HL-60 (cell line): ENCODE measurements around the gene LRP1B.

Experiments
- DNase-seq, 2 experiments: peaks; one replicate each; pipeline ENCODE4 v3.0.0-alpha.2; 2010 to 2020; ENCODE audit warnings: low read depth in 1 of 2, low spot score in 1 of 2
- H3K27ac ChIP-seq: fragments of 250-450 bp; sonication (Bioruptor Pico); replicated peaks from 2 replicates; pipeline ENCODE4 v1.5.1; 2020; ENCODE audit warnings: mild to moderate bottlenecking, moderate library complexity
- H3K27me3 ChIP-seq: fragments of 250-450 bp; sonication (Bioruptor Pico); 2 replicates; pipeline ENCODE4 v1.5.1; 2021; ENCODE audit warnings: mild to moderate bottlenecking, moderate library complexity; ENCODE audit not compliant: insufficient read depth, poor library complexity, severe bottlenecking
- H3K4me3 ChIP-seq: replicated peaks from 2 replicates; pipeline ENCODE4 v1.5.1; 2011; ENCODE audit warnings: mild to moderate bottlenecking, control low read depth, low read length; ENCODE audit not compliant: insufficient read depth
- CTCF ChIP-seq: IDR thresholded peaks from one replicate; pipeline ENCODE4 v1.5.1; 2011; ENCODE audit warnings: low read length, control low read depth, inconsistent platforms; ENCODE audit not compliant: insufficient read depth
- GABPA ChIP-seq: IDR thresholded peaks from 2 replicates; pipeline ENCODE4 v1.6.1; 2012; ENCODE audit warnings: low read depth
- POLR2AphosphoS5 ChIP-seq: IDR thresholded peaks from 2 replicates; pipeline ENCODE4 v1.6.1; 2012; ENCODE audit warnings: low read depth
- SPI1 ChIP-seq: IDR thresholded peaks from 2 replicates; pipeline ENCODE4 v1.6.1; 2012; ENCODE audit warnings: low read depth, mild to moderate bottlenecking, borderline replicate concordance
- TF ChIP-seq, protein P1 (sequence below): IDR thresholded peaks from 2 replicates; pipeline ENCODE4 v1.6.1; 2012; ENCODE audit warnings: low read depth; ENCODE audit not compliant: insufficient replicate concordance

LRP1B gene

GRCh38 chr2:142031656-142032055 lies 99.2 kb downstream of the LRP1B start:
- Histone ChIP-seq H3K27me3 (no peaks in the 10 kb centered on the region), H3K4me3 (no peak overlapping the region), H3K27ac (no peak overlapping the region)
- DNase-seq = no peak
- TF ChIP-seq GABPA = no peak
- TF ChIP-seq, protein P1, sequence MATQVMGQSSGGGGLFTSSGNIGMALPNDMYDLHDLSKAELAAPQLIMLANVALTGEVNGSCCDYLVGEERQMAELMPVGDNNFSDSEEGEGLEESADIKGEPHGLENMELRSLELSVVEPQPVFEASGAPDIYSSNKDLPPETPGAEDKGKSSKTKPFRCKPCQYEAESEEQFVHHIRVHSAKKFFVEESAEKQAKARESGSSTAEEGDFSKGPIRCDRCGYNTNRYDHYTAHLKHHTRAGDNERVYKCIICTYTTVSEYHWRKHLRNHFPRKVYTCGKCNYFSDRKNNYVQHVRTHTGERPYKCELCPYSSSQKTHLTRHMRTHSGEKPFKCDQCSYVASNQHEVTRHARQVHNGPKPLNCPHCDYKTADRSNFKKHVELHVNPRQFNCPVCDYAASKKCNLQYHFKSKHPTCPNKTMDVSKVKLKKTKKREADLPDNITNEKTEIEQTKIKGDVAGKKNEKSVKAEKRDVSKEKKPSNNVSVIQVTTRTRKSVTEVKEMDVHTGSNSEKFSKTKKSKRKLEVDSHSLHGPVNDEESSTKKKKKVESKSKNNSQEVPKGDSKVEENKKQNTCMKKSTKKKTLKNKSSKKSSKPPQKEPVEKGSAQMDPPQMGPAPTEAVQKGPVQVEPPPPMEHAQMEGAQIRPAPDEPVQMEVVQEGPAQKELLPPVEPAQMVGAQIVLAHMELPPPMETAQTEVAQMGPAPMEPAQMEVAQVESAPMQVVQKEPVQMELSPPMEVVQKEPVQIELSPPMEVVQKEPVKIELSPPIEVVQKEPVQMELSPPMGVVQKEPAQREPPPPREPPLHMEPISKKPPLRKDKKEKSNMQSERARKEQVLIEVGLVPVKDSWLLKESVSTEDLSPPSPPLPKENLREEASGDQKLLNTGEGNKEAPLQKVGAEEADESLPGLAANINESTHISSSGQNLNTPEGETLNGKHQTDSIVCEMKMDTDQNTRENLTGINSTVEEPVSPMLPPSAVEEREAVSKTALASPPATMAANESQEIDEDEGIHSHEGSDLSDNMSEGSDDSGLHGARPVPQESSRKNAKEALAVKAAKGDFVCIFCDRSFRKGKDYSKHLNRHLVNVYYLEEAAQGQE = no peak
- TF ChIP-seq POLR2AphosphoS5 = no peak
- no peak for TF ChIP-seq SPI1
- no peak for TF ChIP-seq CTCF

DNA sequence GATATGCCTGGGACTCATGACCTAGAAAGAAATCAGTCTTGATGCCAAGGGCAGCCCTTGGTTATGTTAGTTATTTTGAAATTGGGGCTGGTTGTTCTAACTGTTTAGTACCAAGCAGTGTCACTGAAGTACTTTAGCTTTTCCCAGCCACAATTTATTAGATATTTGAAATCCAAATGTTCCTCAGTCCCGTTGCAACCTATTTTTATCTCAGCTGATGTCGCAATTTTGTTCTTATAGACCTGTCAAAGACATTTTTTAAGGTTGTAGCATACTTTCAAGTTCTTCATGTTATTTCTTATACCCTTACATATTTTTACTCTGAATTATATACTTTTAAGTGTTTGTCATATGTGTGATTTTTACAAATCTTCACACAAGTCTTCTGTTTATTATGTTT lies 100.1 kb downstream of the LRP1B start:
- TF ChIP-seq, protein P1 = no peak
- TF ChIP-seq CTCF = no peak
- TF ChIP-seq SPI1 = no peak
- TF ChIP-seq POLR2AphosphoS5 = no peak
- no peak for TF ChIP-seq GABPA
- no peak for DNase-seq
- H3K4me3 ChIP-seq = no peak overlapping the region
- no peak overlapping the region for H3K27ac ChIP-seq
- no peaks in the 10 kb centered on the region for H3K27me3 ChIP-seq

DNA sequence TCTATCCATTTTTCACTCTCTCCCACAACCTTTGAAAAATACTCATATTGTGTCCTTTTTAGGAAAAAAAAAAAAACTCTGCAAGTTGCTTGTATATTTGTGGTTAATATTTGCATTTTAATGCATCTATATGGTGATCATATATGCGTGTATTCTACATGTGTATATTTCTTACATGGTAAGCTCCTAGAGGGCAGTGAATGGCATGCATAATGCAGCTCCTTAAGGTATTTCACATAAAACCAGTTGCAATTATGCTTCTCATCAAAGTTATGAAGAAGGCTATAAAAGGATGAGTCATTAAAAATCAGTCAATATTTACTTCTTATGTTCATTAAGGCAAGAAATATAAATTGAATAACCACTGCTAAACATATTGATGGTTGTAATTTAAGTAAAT lies 100.8 kb downstream of the LRP1B start:
- no peak overlapping the region for H3K27ac ChIP-seq
- no peak for DNase-seq

More for the DNA sequence above, 100.8 kb downstream of the LRP1B start:
- TF ChIP-seq SPI1 = no peak
- TF ChIP-seq, protein P1 = no peak
- TF ChIP-seq CTCF = no peak
- TF ChIP-seq GABPA = no peak
- TF ChIP-seq POLR2AphosphoS5 = no peak
- no peaks in the 10 kb centered on the region for H3K27me3 ChIP-seq
- H3K4me3 ChIP-seq = no peak overlapping the region
